HG03103 (cell line): Measurements from ENCODE around the gene RPL18.
"Not testable (repeated sequence)": the region's sequence is repeated elsewhere in the genome, so short reads cannot be mapped to it uniquely, and the experiment has no call there.

ENCODE experiments used
- ATAC-seq: cut with Tn5 transposase; IDR thresholded peaks from one replicate; pipeline ENCODE4 v1.9.1; 2021; ENCODE audit warnings: low read depth; ENCODE audit not compliant: unreplicated experiment

RPL18 gene

DNA sequence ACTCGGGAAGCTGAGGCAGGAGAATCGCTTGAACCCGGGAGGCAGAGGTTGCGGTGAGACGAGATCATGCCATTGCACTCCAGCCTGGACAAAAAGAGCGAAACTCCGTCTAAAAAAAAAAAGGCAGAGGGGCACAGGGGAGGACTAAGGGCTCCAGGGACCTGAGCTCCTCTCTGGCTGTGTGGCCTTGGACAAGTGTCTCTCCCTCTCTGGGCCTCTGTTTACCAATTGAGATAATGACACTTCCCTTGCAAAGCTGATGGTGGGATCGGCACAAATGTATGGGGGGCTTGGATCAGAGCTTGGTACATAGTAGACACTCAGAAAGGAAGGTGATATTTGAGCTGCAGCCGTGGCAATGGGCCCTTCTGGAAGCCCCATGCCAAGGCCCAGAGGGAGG is 23.8 kb downstream of the RPL18 start:
- ATAC-seq, result no peak

DNA sequence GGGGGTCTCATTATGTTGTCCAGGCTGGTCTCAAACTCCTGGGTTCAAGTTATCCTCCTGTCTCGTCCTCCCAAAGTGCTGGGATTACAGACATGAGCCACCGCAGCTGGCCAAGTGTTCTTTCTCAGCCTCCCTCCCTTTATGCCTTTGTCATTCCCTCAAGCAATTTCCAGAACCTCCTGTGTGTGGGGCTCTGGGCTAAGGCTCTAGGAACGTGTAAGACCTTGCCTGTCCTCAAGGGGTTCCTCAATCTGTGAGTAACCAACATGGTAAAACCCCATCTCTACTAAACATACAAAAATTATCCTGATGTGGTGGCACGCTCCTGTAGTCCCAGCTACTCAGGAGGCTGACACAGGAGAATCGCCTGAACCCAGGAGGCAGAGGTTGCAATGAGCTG is 28.0 kb downstream of the RPL18 start:
- no peak for ATAC-seq

DNA sequence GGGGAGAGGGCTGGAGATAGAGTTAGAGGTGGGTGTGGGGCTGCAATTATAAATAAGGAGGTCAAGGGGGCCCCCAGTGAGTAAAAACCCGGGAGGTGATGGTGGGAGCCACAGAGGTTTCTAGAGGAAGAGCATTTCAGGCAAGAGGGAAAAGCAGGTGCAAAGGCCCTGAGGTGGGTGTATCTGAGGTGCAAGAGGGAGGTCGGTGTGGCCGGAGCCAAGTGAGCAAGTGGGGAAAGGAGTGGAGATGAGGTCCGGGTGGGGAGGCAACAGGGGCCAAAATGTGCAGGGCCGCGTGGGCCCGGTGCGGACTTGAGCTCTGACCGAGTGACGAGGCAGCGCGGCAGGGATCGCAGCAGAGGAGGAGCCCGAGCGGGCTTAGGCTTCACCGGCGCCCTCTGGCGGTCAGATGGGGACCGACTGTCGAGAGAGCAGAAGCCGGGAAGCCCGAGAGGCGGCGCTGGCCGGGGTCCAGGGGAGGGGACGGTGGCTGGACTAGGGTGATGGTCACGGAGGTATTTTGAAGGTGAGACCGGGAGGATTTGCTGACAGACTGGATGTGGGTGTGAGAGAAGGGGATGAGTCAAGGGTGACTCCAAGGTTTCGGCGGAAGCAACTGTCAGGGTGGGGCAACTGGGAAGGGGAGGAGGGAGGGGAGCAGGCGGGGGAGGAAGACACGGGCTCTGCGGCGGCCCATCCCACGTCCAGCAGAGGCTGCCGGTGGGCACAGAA is 30.1 kb downstream of the RPL18 start:
- ATAC-seq, result no peak

DNA sequence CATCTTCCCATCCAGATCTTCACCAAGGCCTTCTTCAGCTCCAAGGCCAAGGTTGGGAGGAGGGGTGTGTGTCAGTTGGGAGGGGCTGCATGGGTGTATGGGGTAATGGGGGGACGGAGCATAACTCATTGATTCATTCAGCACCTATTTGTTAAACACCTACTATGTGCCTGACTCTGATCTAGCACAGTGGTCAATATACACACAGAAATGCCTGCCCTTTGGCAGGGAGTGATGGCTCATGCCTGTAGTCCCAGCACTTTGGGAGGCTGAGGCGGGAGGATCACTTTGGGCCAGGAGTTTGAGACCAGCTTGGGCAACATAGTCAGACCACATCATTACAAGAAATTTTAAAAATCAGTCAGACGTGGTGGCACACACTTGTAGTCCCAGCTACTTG is 31.6 kb downstream of the RPL18 start:
- no peak for ATAC-seq

DNA sequence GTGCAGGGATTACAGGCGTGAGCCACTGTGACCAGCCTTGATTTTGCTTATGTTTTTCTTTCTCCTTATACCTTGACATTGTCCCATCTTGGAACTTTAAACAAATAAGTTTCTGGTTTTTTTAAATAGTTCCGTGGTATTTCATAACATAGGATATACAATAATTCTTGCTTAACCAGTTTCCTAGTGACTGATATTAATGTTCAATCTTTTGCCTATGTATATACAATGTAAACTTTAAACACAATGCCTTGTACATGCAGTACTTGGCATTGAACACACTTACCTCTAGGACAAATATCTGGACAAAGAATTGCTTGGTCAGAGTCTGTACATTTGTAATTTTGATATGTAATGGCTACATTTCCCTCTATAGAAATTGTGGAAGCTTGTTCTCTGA is 36.8 kb downstream of the RPL18 start:
- ATAC-seq, result no peak

DNA sequence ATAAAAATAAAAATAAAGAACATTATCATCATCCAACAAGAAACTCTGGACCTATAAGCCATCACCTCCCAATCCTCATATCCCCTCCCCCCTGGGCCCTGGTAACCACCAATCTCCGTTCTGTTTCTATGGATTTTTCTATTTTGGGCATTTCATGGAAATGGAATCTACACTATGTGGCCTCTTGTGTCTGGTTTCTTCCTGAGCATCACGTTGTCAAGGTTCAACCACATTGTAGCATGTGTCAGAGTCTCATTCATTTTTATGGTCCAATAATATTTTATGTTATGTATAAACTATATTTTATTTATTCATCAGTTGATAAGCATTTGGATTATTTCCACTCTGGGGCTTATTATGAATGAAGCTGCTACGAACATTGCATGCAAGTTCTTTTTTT is 40.1 kb downstream of the RPL18 start:
- no peak for ATAC-seq

DNA sequence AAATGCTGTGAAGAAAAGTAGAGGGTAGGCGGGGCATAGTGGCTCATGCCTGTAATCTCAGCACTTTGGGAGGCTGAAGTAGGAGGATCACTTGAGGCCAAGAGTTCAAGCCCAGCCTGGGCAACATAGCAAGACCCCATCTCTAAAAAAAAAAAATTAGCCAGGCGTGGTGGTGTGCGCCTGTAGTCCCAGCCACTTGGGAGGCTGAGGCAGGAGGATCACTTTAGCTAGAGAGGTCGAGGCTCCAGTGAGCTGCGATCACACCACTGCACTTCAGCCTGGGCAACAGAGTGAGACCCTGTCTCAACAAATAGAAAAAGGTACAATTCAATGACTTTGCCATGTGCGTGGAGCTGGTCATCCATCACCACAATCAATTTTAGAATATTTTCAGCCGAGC is 41.1 kb downstream of the RPL18 start:
- not testable (repeated sequence) for ATAC-seq

DNA sequence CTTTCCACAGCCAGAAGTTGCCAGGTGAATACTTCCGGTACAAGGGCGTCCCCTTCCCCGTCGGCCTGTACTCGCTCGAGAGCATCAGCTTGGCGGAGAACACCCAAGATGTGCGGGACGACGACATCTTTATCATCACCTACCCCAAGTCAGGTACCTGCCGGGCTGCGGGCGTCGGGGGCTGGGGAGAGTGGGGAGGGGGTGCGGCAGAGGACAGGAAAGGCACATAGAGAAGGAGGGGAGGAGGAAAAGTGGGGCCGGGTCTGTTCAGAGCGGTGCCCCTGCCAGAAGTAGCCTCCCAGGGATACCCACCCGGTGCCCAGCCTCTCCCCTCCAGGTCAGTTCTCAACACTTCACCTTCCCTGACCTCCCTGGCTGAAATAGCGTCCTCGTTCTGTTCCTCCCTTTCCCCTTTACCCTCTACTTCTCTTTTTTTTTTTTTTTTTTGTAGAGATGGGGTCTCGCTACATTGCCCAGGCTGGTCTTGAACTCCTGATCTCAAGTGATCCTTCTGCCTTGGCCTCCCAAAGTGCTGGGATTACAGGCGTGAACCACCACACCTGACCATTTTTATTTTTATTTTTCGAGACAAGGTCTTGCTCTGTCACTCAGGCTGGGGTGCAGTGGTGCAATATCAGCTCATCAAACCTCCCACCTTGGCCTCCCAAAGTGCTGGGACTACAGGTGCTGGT is 42.9 kb downstream of the RPL18 start:
- no peak for ATAC-seq

DNA sequence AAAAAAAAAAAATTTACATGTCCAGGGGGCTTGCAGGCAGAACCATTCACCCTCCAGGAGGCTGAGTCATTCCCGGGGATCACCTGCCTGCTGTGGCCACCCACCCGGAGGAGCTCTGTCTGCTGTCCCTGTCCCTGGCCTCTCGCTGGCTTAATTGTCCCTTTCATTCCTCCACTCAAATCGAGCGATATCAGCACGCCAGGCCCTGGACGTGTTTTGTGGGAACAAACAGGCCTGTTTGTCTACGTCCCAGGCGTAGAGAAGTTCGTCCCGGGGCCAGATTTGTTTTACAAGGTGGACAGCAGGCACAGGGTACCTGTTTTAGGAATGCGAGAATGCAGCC is 45.8 kb downstream of the RPL18 start:
- no peak for ATAC-seq

DNA sequence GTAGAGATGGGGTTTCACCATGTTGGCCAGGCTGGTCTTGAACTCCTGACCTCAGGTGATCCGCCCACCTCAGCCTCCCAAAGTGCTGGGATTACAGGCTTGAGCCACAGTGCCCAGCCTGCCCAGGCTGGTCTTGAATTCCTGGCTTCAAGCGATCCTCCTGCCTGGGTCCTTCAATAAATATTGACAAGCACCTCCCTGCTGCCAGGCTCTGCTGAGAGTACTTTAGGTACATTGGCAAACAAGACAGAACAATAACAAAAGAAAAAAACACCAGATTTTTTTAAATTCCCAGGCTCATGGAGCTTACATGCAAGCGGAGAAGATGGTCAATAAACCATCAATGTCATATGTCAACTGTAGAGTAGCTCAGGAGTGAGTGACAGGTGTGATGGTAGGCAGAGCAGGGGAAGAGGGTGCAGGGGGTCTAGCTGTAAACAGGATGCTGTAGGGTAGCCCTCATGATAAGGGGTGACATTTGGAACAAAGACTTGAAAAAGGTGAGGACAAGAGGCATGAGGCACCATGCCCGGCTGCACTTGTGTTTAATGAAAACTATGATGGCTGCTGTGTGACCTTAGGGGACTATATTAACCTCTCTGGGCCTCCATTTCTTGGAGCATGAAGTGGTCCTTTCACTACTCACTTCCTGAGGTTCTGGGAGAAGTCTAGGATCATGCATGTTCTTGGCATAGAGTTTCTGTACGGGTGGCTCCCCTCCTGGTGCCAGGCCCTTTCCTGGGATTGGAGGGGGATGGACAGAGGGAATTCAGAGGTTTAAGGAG is 47.4 kb downstream of the RPL18 start:
- no peak for ATAC-seq

DNA sequence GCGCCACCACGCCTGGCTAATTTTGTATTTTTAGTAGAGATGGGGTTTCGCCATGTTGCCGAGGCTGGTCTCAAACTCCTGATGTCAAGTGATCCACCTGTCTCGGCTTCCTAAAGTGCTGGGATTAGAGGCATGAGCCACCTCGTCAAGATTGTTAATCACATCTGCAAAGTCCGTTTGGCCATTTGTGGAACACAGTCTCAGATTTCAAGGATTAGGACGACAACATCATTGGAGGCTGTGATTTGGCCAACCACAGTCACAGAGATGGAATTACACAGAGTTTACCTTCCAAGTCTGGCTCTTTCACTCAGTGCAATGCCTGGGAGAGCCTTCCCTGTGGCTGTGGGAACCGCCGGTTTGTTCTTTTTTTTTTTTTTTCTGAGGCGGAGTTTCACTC is 49.2 kb downstream of the RPL18 start:
- no peak for ATAC-seq

DNA sequence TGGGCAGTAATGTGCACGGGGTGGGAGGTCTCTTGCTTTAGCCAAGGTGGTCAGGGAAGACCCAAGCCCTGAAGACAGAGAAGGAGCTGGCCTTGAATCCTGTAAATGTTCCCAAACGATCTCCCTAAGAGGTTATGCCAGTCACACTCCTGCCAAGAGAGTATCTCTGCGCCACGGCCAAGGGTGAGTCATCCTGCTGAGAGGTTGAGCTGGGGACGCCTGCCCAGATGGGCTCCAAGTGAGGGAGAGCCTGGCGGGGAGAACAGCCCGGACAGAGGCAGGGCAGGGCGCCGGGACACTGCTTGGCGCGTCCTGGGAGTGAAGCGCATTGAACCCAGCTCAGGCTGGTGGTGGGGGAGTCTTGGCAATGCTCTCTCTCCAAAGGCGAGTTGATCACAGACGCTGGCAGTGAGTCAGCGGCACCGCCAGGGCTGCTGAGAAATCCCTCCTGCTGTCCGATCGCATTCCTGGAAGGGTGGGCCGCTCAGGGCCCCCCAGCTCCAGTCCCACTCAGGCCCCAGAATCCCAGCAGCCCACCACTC is 50.6 kb downstream of the RPL18 start:
- ATAC-seq, result no peak
